HepG2 (cell line): ENCODE results near the gene KRABD2.

Experiments used
- ARNTL ChIP-seq: sonication (generic); formaldehyde crosslinking; IDR thresholded peaks from 2 replicates; pipeline ENCODE4 v1.4.0; 2020; ENCODE audit warnings: mild to moderate bottlenecking, missing genetic modification reagents
- GTF3A ChIP-seq: sonication (generic); formaldehyde crosslinking; conservative IDR thresholded peaks from 2 replicates; pipeline ENCODE4 v1.4.0; 2020; ENCODE audit warnings: mild to moderate bottlenecking, missing genetic modification reagents
- MEF2D ChIP-seq: sonication (generic); formaldehyde crosslinking; IDR thresholded peaks from 2 replicates; pipeline ENCODE4 v1.5.1; 2020; ENCODE audit warnings: mild to moderate bottlenecking, missing genetic modification reagents
- MEIS1 ChIP-seq: sonication (generic); formaldehyde crosslinking; IDR thresholded peaks from 2 replicates; pipeline ENCODE4 v1.9.0; 2021; ENCODE audit warnings: mild to moderate bottlenecking, missing genetic modification reagents, moderate library complexity, borderline replicate concordance
- NRL ChIP-seq: sonication (generic); formaldehyde crosslinking; IDR thresholded peaks from 2 replicates; pipeline ENCODE4 v1.5.0; 2020; ENCODE audit warnings: missing genetic modification reagents, mild to moderate bottlenecking, moderate library complexity, borderline replicate concordance
- PHF8 ChIP-seq: sonication (generic); formaldehyde crosslinking; IDR thresholded peaks from 2 replicates; pipeline ENCODE4 v1.5.0; 2020; ENCODE audit warnings: missing genetic modification reagents
- POLR2AphosphoS2 ChIP-seq: IDR thresholded peaks from 2 replicates; pipeline ENCODE4 v1.6.1; 2011; ENCODE audit warnings: low read depth, low read length, improper control_type of control experiment
- TF ChIP-seq, protein P1 (sequence below): sonication (generic); formaldehyde crosslinking; IDR thresholded peaks from 2 replicates; pipeline ENCODE4 v1.8.0; 2022; ENCODE audit warnings: mild to moderate bottlenecking, missing genetic modification reagents, borderline replicate concordance
- TF ChIP-seq, protein P2 (sequence below): IDR thresholded peaks from 2 replicates; pipeline ENCODE4 v1.6.1; 2016
- TF ChIP-seq, protein P3 (sequence below): sonication (generic); formaldehyde crosslinking; IDR thresholded peaks from 2 replicates; pipeline ENCODE4 v1.5.0; 2020; ENCODE audit warnings: missing genetic modification reagents
- TF ChIP-seq, protein P4 (sequence below): sonication (generic); formaldehyde crosslinking; IDR thresholded peaks from 2 replicates; pipeline ENCODE4 v1.5.0; 2020; ENCODE audit warnings: mild to moderate bottlenecking, missing genetic modification reagents
- TF ChIP-seq, protein P5 (sequence below): sonication (generic); formaldehyde crosslinking; IDR thresholded peaks from 2 replicates; pipeline ENCODE4 v1.5.1; 2020; ENCODE audit warnings: mild to moderate bottlenecking, missing genetic modification reagents
- TF ChIP-seq, protein P6 (sequence below): sonication (generic); formaldehyde crosslinking; conservative IDR thresholded peaks from 2 replicates; pipeline ENCODE4 v1.4.0; 2020; ENCODE audit warnings: missing genetic modification reagents
- TF ChIP-seq, protein P7 (sequence below): sonication (generic); formaldehyde crosslinking; IDR thresholded peaks from 2 replicates; pipeline ENCODE4 v1.8.0; 2022; ENCODE audit warnings: mild to moderate bottlenecking, missing genetic modification reagents, moderate library complexity

The KRABD2 gene

DNA sequence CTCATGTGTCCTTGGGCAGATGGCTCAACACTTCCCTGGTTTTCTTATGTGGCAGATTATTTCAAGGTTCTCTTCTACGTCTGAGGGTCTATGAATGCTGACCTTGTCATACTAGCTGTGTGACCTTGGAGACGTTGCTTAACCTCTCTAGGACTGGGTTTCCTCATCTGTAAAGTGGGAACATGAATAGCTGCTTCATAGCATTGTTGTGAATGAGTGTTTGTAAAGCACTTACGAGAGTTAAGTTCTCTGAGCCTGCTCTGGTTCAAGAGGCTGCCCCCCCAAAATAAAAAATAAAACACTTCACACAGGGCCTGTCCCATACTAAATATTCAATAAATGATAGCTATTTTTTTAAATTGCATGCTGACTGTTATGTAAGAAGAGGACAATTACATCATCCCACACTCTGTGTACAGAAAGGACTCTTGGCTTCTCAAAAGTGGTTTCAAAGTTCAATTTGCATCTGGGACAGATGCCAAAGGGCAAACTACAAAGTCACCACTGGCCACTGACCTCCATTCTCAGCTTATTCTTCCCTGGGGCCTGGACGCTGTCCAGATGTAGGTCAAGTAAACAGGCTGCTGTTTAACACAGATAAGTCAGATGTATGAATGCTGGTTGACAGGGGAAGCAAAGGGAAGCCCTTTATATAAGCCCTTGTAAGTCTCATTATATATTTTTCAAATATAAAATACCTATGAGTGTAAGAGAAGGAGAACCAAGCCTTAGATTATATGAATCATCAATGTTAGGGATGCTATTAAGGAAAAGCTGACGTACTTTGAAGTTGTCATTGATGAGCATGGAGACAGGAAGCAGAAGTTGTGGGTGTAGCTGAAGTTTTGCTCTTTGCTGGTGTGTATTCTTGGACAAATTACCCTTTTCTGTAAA lies 43.8 kb upstream of the KRABD2 start (continued):
- TF ChIP-seq ARNTL (peak; percentile 76), POLR2AphosphoS2 (no peak), MEF2D (peak; percentile 85), PHF8 (peak; percentile 40; the same call in 1 of the 2 replicates), MEIS1 (CRISPR knock-in tag) (peak; percentile 96; the same call in 1 of the 2 replicates), NRL (CRISPR knock-in tag) (no peak), GTF3A (no peak)
- TF ChIP-seq, protein P1, sequence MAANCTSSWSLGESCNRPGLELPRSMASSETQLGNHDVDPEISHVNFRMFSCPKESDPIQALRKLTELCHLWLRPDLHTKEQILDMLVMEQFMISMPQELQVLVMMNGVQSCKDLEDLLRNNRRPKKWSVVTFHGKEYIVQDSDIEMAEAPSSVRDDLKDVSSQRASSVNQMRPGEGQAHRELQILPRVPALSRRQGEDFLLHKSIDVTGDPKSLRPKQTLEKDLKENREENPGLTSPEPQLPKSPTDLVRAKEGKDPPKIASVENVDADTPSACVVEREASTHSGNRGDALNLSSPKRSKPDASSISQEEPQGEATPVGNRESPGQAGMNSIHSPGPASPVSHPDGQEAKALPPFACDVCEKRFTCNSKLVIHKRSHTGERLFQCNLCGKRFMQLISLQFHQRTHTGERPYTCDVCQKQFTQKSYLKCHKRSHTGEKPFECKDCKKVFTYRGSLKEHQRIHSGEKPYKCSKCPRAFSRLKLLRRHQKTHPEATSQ (CRISPR knock-in tag) = no peak
- TF ChIP-seq, protein P2, sequence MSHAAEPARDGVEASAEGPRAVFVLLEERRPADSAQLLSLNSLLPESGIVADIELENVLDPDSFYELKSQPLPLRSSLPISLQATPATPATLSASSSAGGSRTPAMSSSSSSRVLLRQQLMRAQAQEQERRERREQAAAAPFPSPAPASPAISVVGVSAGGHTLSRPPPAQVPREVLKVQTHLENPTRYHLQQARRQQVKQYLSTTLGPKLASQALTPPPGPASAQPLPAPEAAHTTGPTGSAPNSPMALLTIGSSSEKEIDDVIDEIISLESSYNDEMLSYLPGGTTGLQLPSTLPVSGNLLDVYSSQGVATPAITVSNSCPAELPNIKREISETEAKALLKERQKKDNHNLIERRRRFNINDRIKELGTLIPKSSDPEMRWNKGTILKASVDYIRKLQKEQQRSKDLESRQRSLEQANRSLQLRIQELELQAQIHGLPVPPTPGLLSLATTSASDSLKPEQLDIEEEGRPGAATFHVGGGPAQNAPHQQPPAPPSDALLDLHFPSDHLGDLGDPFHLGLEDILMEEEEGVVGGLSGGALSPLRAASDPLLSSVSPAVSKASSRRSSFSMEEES = 0 out of 2 replicates have a peak, but pooled peaks have one; percentile 44
- TF ChIP-seq, protein P3, sequence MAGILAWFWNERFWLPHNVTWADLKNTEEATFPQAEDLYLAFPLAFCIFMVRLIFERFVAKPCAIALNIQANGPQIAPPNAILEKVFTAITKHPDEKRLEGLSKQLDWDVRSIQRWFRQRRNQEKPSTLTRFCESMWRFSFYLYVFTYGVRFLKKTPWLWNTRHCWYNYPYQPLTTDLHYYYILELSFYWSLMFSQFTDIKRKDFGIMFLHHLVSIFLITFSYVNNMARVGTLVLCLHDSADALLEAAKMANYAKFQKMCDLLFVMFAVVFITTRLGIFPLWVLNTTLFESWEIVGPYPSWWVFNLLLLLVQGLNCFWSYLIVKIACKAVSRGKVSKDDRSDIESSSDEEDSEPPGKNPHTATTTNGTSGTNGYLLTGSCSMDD (CRISPR knock-in tag) = no peak
- TF ChIP-seq, protein P4, sequence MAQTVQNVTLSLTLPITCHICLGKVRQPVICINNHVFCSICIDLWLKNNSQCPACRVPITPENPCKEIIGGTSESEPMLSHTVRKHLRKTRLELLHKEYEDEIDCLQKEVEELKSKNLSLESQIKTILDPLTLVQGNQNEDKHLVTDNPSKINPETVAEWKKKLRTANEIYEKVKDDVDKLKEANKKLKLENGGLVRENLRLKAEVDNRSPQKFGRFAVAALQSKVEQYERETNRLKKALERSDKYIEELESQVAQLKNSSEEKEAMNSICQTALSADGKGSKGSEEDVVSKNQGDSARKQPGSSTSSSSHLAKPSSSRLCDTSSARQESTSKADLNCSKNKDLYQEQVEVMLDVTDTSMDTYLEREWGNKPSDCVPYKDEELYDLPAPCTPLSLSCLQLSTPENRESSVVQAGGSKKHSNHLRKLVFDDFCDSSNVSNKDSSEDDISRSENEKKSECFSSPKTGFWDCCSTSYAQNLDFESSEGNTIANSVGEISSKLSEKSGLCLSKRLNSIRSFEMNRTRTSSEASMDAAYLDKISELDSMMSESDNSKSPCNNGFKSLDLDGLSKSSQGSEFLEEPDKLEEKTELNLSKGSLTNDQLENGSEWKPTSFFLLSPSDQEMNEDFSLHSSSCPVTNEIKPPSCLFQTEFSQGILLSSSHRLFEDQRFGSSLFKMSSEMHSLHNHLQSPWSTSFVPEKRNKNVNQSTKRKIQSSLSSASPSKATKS (CRISPR knock-in tag) = no peak
- TF ChIP-seq, protein P5, sequence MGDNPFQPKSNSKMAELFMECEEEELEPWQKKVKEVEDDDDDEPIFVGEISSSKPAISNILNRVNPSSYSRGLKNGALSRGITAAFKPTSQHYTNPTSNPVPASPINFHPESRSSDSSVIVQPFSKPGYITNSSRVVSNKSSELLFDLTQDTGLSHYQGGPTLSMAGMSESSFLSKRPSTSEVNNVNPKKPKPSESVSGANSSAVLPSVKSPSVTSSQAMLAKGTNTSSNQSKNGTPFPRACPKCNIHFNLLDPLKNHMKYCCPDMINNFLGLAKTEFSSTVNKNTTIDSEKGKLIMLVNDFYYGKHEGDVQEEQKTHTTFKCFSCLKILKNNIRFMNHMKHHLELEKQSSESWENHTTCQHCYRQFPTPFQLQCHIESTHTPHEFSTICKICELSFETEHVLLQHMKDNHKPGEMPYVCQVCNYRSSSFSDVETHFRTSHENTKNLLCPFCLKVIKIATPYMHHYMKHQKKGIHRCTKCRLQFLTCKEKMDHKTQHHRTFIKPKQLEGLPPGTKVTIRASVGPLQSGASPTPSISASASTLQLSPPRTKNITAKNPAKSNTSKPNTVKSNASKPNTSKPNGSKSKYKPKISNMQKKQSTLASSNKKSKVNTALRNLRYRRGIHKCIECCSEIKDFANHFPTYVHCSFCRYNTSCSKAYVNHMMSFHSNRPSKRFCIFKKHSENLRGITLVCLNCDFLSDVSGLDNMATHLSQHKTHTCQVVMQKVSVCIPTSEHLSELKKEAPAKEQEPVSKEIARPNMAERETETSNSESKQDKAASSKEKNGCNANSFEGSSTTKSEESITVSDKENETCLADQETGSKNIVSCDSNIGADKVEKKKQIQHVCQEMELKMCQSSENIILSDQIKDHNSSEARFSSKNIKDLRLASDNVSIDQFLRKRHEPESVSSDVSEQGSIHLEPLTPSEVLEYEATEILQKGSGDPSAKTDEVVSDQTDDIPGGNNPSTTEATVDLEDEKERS = peak; percentile 87
- TF ChIP-seq, protein P6, sequence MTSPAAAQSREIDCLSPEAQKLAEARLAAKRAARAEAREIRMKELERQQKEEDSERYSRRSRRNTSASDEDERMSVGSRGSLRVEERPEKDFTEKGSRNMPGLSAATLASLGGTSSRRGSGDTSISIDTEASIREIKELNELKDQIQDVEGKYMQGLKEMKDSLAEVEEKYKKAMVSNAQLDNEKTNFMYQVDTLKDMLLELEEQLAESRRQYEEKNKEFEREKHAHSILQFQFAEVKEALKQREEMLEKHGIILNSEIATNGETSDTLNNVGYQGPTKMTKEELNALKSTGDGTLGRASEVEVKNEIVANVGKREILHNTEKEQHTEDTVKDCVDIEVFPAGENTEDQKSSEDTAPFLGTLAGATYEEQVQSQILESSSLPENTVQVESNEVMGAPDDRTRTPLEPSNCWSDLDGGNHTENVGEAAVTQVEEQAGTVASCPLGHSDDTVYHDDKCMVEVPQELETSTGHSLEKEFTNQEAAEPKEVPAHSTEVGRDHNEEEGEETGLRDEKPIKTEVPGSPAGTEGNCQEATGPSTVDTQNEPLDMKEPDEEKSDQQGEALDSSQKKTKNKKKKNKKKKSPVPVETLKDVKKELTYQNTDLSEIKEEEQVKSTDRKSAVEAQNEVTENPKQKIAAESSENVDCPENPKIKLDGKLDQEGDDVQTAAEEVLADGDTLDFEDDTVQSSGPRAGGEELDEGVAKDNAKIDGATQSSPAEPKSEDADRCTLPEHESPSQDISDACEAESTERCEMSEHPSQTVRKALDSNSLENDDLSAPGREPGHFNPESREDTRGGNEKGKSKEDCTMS = no peak
- TF ChIP-seq, protein P7, sequence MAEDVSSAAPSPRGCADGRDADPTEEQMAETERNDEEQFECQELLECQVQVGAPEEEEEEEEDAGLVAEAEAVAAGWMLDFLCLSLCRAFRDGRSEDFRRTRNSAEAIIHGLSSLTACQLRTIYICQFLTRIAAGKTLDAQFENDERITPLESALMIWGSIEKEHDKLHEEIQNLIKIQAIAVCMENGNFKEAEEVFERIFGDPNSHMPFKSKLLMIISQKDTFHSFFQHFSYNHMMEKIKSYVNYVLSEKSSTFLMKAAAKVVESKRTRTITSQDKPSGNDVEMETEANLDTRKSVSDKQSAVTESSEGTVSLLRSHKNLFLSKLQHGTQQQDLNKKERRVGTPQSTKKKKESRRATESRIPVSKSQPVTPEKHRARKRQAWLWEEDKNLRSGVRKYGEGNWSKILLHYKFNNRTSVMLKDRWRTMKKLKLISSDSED (CRISPR knock-in tag) = no peak
